Uterus (tissue), 2 donors: ENCODE data around the gene CARD16.

Experiments
- CTCF ChIP-seq, 4 experiments: fragments of 200-600 bp in 2 of 4; fragments of 450-650 bp in 2 of 4; sonication (generic) in 2 of 4; IDR thresholded peaks; one replicate each; pipeline ENCODE4 v1.5.1; 2016 to 2019; ENCODE audit warnings: antibody characterized with exemption in 4 of 4, mild to moderate bottlenecking in 2 of 4, moderate library complexity in 1 of 4
- POLR2A ChIP-seq, 2 donors: fragments of 450-650 bp; IDR thresholded peaks; one replicate each; pipeline ENCODE4 v1.6.1; 2016; ENCODE audit warnings: antibody characterized with exemption in 2 of 2, mild to moderate bottlenecking in 1 of 2, moderate library complexity in 1 of 2

- no peak for TF ChIP-seq CTCF (IDR thresholded peaks at IDR 0.05)
- no peak for TF ChIP-seq POLR2A (IDR thresholded peaks at IDR 0.05)
Measured at GRCh38 chr11:105032495-105032894, 12.6 kb downstream of the CARD16 start.
